Gastrocnemius medialis (tissue), 4 donors: ENCODE data around the gene WNT3A.

Experiments used
- CTCF ChIP-seq, 5 experiments: fragments of 450-650 bp in 3 of 5; fragments of 200-600 bp in 2 of 5; sonication (generic) in 2 of 5; IDR thresholded peaks in 4 of 5; conservative IDR thresholded peaks in 1 of 5; 1 replicate in 4 of 5; 2 replicates in 1 of 5; pipeline ENCODE4 v1.5.1; 2016 to 2019; ENCODE audit warnings: antibody characterized with exemption in 5 of 5, mild to moderate bottlenecking in 3 of 5, moderate library complexity in 3 of 5
- POLR2A ChIP-seq, 2 donors: fragments of 450-650 bp; IDR thresholded peaks; one replicate each; pipeline ENCODE4 v1.6.1; 2017; ENCODE audit warnings: antibody characterized with exemption in 2 of 2, mild to moderate bottlenecking in 2 of 2, moderate library complexity in 2 of 2

- TF ChIP-seq POLR2A (IDR thresholded peaks at IDR 0.05) (no peak), CTCF (IDR thresholded peaks at IDR 0.05 in 4 of 5, conservative IDR thresholded peaks at IDR 0.05 in 1 of 5) (no peak)
Observed at GRCh38 chr1:228066416-228066815, 59.6 kb downstream of the WNT3A start.
